Measurements from ENCODE around the gene PMVK.

DNA sequence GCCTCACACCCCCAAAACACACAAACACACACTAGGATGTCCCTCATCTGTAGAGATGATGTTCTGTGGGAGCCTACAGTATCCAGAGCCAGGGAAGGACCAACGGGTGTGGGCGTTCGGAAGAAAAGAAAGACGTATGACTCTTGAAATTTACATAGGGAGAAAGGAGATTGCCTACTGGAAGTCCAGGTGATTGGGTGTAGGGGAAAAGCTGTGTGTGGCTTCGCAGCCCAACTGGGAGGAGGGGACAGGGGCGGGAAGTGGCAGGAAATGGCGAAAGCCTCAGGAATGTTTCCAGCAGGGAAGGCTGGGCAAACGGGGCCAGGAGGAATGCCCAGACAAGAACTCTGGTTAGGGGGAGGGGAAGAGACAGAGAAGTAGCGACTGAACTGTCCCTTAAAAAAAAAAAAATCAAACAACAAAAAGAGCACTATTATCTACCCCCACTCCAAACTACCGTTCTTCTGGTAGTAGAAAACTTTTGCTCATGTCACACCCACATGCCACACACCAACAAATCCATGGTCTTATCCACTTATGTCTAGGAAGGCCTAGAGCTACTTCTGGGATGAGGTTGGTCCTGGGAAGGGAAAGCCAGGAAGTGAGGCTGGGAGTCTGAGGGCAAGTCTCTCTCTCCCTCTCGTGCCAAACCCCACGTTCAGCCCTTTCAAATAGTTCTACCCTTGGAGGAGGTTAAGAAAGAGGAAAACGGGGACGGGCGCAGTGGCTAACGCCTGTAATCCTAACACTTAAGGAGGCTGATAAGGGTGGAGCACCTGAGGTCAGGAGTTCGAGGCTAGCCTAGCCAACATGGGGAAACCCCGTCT is 36.2 kb upstream of the PMVK start:
- TF ChIP-seq, protein P1, sequence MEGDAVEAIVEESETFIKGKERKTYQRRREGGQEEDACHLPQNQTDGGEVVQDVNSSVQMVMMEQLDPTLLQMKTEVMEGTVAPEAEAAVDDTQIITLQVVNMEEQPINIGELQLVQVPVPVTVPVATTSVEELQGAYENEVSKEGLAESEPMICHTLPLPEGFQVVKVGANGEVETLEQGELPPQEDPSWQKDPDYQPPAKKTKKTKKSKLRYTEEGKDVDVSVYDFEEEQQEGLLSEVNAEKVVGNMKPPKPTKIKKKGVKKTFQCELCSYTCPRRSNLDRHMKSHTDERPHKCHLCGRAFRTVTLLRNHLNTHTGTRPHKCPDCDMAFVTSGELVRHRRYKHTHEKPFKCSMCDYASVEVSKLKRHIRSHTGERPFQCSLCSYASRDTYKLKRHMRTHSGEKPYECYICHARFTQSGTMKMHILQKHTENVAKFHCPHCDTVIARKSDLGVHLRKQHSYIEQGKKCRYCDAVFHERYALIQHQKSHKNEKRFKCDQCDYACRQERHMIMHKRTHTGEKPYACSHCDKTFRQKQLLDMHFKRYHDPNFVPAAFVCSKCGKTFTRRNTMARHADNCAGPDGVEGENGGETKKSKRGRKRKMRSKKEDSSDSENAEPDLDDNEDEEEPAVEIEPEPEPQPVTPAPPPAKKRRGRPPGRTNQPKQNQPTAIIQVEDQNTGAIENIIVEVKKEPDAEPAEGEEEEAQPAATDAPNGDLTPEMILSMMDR (IDR thresholded peaks at IDR 0.05): no peak
- no peak for TF ChIP-seq POLR2A (IDR thresholded peaks at IDR 0.05)

All from thyroid gland (tissue), 4 donors.